H9 (cell line): Measurements from ENCODE around the gene CCDC80. TPM values are rescaled to one million over a fixed set of nuclear protein-coding genes. Genes with fewer than 3 reads are reported as not detected.

Source experiments
- DNase-seq: peaks from one replicate; pipeline ENCODE4 v3.0.0-alpha.2; 2017
- H2AFZ ChIP-seq: one replicate; pipeline ENCODE4 v1.6.1; 2013; ENCODE audit warnings: mild to moderate bottlenecking, low read length, control low read depth, moderate library complexity
- H2AK5ac ChIP-seq: 2 replicates; pipeline ENCODE4 v1.6.1; 2013; ENCODE audit warnings: low read length, control low read depth, mixed read lengths; ENCODE audit not compliant: insufficient read length
- H2BK120ac ChIP-seq: one replicate; pipeline ENCODE4 v1.6.1; 2013; ENCODE audit warnings: low read depth, mild to moderate bottlenecking, low read length, control low read depth, inconsistent platforms; ENCODE audit not compliant: poor library complexity, severe bottlenecking
- H2BK12ac ChIP-seq: 2 replicates; pipeline ENCODE4 v1.6.1; 2013; ENCODE audit warnings: low read length, control low read depth, mixed read lengths, low read depth; ENCODE audit not compliant: insufficient read length
- H2BK15ac ChIP-seq: 2 replicates; pipeline ENCODE4 v1.6.1; 2013; ENCODE audit warnings: low read depth, low read length, control low read depth
- H2BK20ac ChIP-seq: one replicate; pipeline ENCODE4 v1.6.1; 2013; ENCODE audit warnings: low read depth, mild to moderate bottlenecking, low read length, control low read depth, inconsistent platforms; ENCODE audit not compliant: poor library complexity, severe bottlenecking
- H2BK5ac ChIP-seq: 2 replicates; pipeline ENCODE4 v1.6.1; 2013; ENCODE audit warnings: low read length, control low read depth, mixed read lengths; ENCODE audit not compliant: insufficient read length
- H3K14ac ChIP-seq: 2 replicates; pipeline ENCODE4 v1.6.1; 2013; ENCODE audit warnings: low read length, control low read depth; ENCODE audit not compliant: insufficient read depth
- H3K18ac ChIP-seq: 2 replicates; pipeline ENCODE4 v1.6.1; 2013; ENCODE audit warnings: low read depth, mild to moderate bottlenecking, mixed read lengths, low read length, control low read depth; ENCODE audit not compliant: insufficient read length
- H3K23ac ChIP-seq: 2 replicates; pipeline ENCODE4 v1.6.1; 2013; ENCODE audit warnings: low read length, control low read depth, mixed read lengths, low read depth; ENCODE audit not compliant: insufficient read length
- H3K23me2 ChIP-seq: 2 replicates; pipeline ENCODE4 v1.6.1; 2013; ENCODE audit warnings: low read depth, mild to moderate bottlenecking, mixed read lengths, low read length, control low read depth; ENCODE audit not compliant: insufficient read length, poor library complexity, severe bottlenecking
- H3K27ac ChIP-seq: 2 replicates; pipeline ENCODE4 v1.5.1; 2013; ENCODE audit warnings: low read length, control low read depth, mixed read lengths, low read depth; ENCODE audit not compliant: insufficient read length
- H3K27me3 ChIP-seq: 2 replicates; pipeline ENCODE4 v1.6.1; 2013; ENCODE audit warnings: low read length, control low read depth, inconsistent platforms; ENCODE audit not compliant: insufficient read depth
- H3K4ac ChIP-seq: 2 replicates; pipeline ENCODE4 v1.6.1; 2013; ENCODE audit warnings: low read depth, mild to moderate bottlenecking, control low read depth, inconsistent platforms, low read length, moderate library complexity
- H3K4me1 ChIP-seq: 2 replicates; pipeline ENCODE4 v1.6.1; 2013; ENCODE audit warnings: low read length, control low read depth, inconsistent platforms; ENCODE audit not compliant: insufficient read depth
- H3K4me2 ChIP-seq: 2 replicates; pipeline ENCODE4 v1.6.1; 2013; ENCODE audit warnings: low read length, control low read depth, mixed read lengths; ENCODE audit not compliant: insufficient read length, insufficient read depth
- H3K56ac ChIP-seq: 2 replicates; pipeline ENCODE4 v1.6.1; 2013; ENCODE audit warnings: low read depth, mild to moderate bottlenecking, mixed read lengths, low read length, control low read depth; ENCODE audit not compliant: insufficient read length
- H3K79me1 ChIP-seq: 2 replicates; pipeline ENCODE4 v1.6.1; 2013; ENCODE audit warnings: low read depth, mild to moderate bottlenecking, moderate library complexity, low read length, control low read depth, inconsistent platforms; ENCODE audit not compliant: insufficient read depth, poor library complexity, severe bottlenecking
- H3K79me2 ChIP-seq: 2 replicates; pipeline ENCODE4 v1.6.1; 2013; ENCODE audit warnings: low read length, control low read depth, inconsistent platforms; ENCODE audit not compliant: insufficient read depth
- H3K9ac ChIP-seq: 2 replicates; pipeline ENCODE4 v1.6.1; 2013; ENCODE audit warnings: low read length, control low read depth, mixed read lengths; ENCODE audit not compliant: insufficient read length; ENCODE audit errors: extremely low read depth
- H3K9me3 ChIP-seq: one replicate; pipeline ENCODE4 v1.6.1; 2013; ENCODE audit warnings: low read depth, low read length, inconsistent platforms; ENCODE audit not compliant: control insufficient read depth
- H3T11ph ChIP-seq: one replicate; pipeline ENCODE4 v1.6.1; 2013; ENCODE audit warnings: mild to moderate bottlenecking, low read length, control low read depth, inconsistent platforms
- H4K20me1 ChIP-seq: one replicate; pipeline ENCODE4 v1.6.1; 2013; ENCODE audit not compliant: control insufficient read depth, insufficient read length, insufficient read depth
- H4K5ac ChIP-seq: 2 replicates; pipeline ENCODE4 v1.6.1; 2013; ENCODE audit warnings: low read depth, mild to moderate bottlenecking, mixed read lengths, low read length, control low read depth; ENCODE audit not compliant: insufficient read length
- H4K8ac ChIP-seq: replicated peaks from 2 replicates; pipeline ENCODE4 v1.6.1; 2013; ENCODE audit warnings: low read length, control low read depth, mixed read lengths, low read depth; ENCODE audit not compliant: insufficient read length
- H4K91ac ChIP-seq: 2 replicates; pipeline ENCODE4 v1.6.1; 2013; ENCODE audit warnings: low read depth, mild to moderate bottlenecking, moderate library complexity, mixed read lengths, low read length, control low read depth; ENCODE audit not compliant: insufficient read length
- H3K27ac Mint-ChIP-seq, 3 experiments: 2 replicates in 2 of 3; 3 replicates in 1 of 3; pipeline ENCODE4 v1.8.0; 2020 to 2021; ENCODE audit warnings: mixed read lengths in 3 of 3, mild to moderate bottlenecking in 1 of 3, moderate library complexity in 1 of 3
- H3K27me3 Mint-ChIP-seq: 2 replicates; pipeline ENCODE4 v1.8.0; 2021; ENCODE audit warnings: low read depth, mild to moderate bottlenecking, moderate library complexity, mixed read lengths
- H3K36me3 Mint-ChIP-seq, 3 experiments: 2 replicates in 2 of 3; 3 replicates in 1 of 3; pipeline ENCODE4 v1.8.0; 2020 to 2021; ENCODE audit warnings: low read depth in 3 of 3, mixed read lengths in 3 of 3; ENCODE audit not compliant: insufficient read depth in 1 of 3
- H3K4me1 Mint-ChIP-seq, 2 experiments: 2 replicates each; pipeline ENCODE4 v1.8.0; 2020; ENCODE audit warnings: mixed read lengths in 2 of 2
- H3K4me3 Mint-ChIP-seq, 2 experiments: 2 replicates in 1 of 2; 3 replicates in 1 of 2; pipeline ENCODE4 v1.8.0; 2020 to 2021; ENCODE audit warnings: mild to moderate bottlenecking in 2 of 2, mixed read lengths in 2 of 2, moderate library complexity in 1 of 2
- H3K9me3 Mint-ChIP-seq, 2 experiments: 2 replicates in 1 of 2; 3 replicates in 1 of 2; pipeline ENCODE4 v1.8.0; 2020; ENCODE audit warnings: mild to moderate bottlenecking in 2 of 2, mixed read lengths in 2 of 2, moderate library complexity in 1 of 2
- CTCF ChIP-seq: fragments of 200-600 bp; sonication (generic); conservative IDR thresholded peaks from 3 replicates; pipeline ENCODE4 v1.8.0; 2021; ENCODE audit warnings: antibody characterized with exemption, mild to moderate bottlenecking
- WGBS: extraction: QIAGEN DNeasy Blood & Tissue Kit; methylation state at CpG from one replicate; pipeline ENCODE4 v1.1.7; 2013; ENCODE audit warnings: missing lambda C conversion rate, low lambda C conversion rate, mixed read lengths; ENCODE audit not compliant: insufficient read length; ENCODE audit errors: extremely low coverage; 5-methylcytosine and 5-hydroxymethylcytosine counted together
- total RNA-seq: library from RNA; stranded (reverse); gene quantifications from 2 replicates; pipeline ENCODE4 v1.2.1, GENCODE V29; 2021

Gene CCDC80
- total RNA-seq, 1 experiment from 2014 or later, result 5.4 TPM

DNA sequence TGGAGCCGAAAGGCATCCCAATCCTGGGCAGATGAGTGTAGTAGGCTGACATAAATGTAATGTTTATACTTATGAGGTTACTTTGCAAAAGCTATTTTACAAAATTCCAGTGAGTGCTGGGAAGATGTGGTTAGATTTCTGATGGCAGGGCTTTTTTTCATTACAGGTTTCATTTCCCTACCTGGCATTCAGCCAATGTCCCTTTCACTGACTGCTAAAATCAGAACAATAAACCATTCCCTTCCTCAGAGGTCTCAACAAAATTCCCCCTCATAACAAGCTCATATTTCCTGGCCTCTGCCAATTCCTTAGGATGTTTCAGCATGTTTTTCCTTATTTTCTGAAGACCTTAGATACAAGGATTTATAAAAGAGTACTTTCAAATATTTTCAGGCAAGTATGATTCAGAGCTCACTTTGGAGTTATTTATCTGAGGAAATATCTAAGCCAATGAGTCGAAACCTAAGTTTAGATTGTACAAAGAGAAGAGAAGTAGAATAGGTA, 40.9 kb upstream of the CCDC80 start:
- H2BK15ac ChIP-seq, result no peak overlapping the region
- H3K4me1 ChIP-seq, result peaks cover 4% of the 10 kb centered on the region; the same call in 1 of the 2 replicates
- TF ChIP-seq CTCF, result no peak
- H3K79me2 ChIP-seq, result no peaks in the 10 kb centered on the region
- H2AK5ac ChIP-seq, result no peak overlapping the region
- Mint-ChIP-seq H3K9me3 (no peaks in the 10 kb centered on the region), H3K4me1 (peaks cover 19 to 27% of the 10 kb centered on the region in 2 experiments), H3K36me3 (no peaks in the 10 kb centered on the region), H3K27ac (no peak overlapping the region), H3K4me3 (no peak overlapping the region), H3K27me3 (no peaks in the 10 kb centered on the region; the same call in none of the 2 replicates)
- no peak overlapping the region for H3K27ac ChIP-seq
- H3K9ac ChIP-seq, result no peak overlapping the region
- H2BK120ac ChIP-seq, result no peak overlapping the region
- H4K8ac ChIP-seq, result no peak overlapping the region
- no peaks in the 10 kb centered on the region for H3K79me1 ChIP-seq
- H4K20me1 ChIP-seq, result no peaks in the 10 kb centered on the region
- H4K91ac ChIP-seq, result no peak overlapping the region
- no peak overlapping the region for H3K56ac ChIP-seq
- H3K9me3 ChIP-seq, result no peaks in the 10 kb centered on the region
- H3K27me3 ChIP-seq, result no peaks in the 10 kb centered on the region
- H3K23ac ChIP-seq, result no peak overlapping the region
- H3K18ac ChIP-seq, result no peak overlapping the region
- H2BK5ac ChIP-seq, result no peak overlapping the region
- no peaks in the 10 kb centered on the region for H3K23me2 ChIP-seq
- WGBS, result no CpG with 5 or more reads among the region's 2 CpGs
- H3K4me2 ChIP-seq, result no peak overlapping the region
- no peak overlapping the region for H3K14ac ChIP-seq
- H4K5ac ChIP-seq, result no peak overlapping the region
- no peak overlapping the region for H3T11ph ChIP-seq
- DNase-seq, result no peak
- no peak overlapping the region for H3K4ac ChIP-seq
- no peak overlapping the region for H2BK20ac ChIP-seq
- no peak overlapping the region for H2BK12ac ChIP-seq
- no peak overlapping the region for H2AFZ ChIP-seq
